HCT116 (cell line): ENCODE measurements around the gene OPCML. TPM values are rescaled to one million over a fixed set of nuclear protein-coding genes. Genes with fewer than 3 reads are reported as not detected.

Source experiments
- ATAC-seq: fragments of 200-7000 bp; cut with Tn5 transposase; 2 replicates; pipeline ENCODE4 v1.9.1; 2020; ENCODE audit warnings: mild to moderate bottlenecking, moderate library complexity
- BruUV-seq: library from RNA; stranded (reverse); fragments of 400-500 nt; replicated peaks from 2 replicates; lab custom pipeline; 2021; lab: Mats Ljungman, UMichigan
- CTCF ChIA-PET: fragments of 300-600 bp; sonication (Branson Sonifier 250); formaldehyde crosslinking; loops from one replicate; lab custom pipeline; 2021; ENCODE audit warnings: antibody characterized with exemption; lab: Charles Lee
- POLR2A ChIA-PET: fragments of 300-600, 350-600 bp; sonication (Branson Sonifier 250); formaldehyde crosslinking; loops from one replicate; lab custom pipeline; 2021; ENCODE audit warnings: antibody characterized with exemption; lab: Charles Lee
- RAD21 ChIA-PET, 2 experiments: fragments of 300-600 bp; sonication (Branson Sonifier 250); formaldehyde crosslinking; loops; one replicate each; lab custom pipeline; 2023; ENCODE audit warnings: low total read pairs in 2 of 2; ENCODE audit not compliant: uncharacterized antibody in 2 of 2, unreplicated experiment in 2 of 2, low non-redundant PET in 1 of 2; lab: Charles Lee
- DNase-seq: peaks from one replicate; pipeline ENCODE4 v3.0.0-alpha.2; 2010; ENCODE audit warnings: low read depth, low spot score
- H2AFZ ChIP-seq: fragments of 200-600 bp; shearing (Covaris generic), sonication (generic); 2 replicates; pipeline ENCODE4 v1.6.1; 2017; ENCODE audit warnings: low read depth, mixed run types, mixed read lengths, antibody characterized with exemption, low read length; ENCODE audit not compliant: poor library complexity, severe bottlenecking
- H3K27ac ChIP-seq: 2 replicates; pipeline ENCODE4 v1.5.1; 2012; ENCODE audit warnings: low read depth, low read length
- H3K27me3 ChIP-seq: fragments of 200-600 bp; sonication (generic); 2 replicates; pipeline ENCODE4 v1.6.1; 2016; ENCODE audit warnings: mixed run types, low read length, mixed read lengths; ENCODE audit not compliant: insufficient read depth
- H3K36me3 ChIP-seq, 2 experiments: fragments of 200-500 bp in 1 of 2; fragments of 200-600 bp in 1 of 2; sonication (Bioruptor generic) in 1 of 2; sonication (generic) in 1 of 2; 2 replicates each; pipeline versions ENCODE4 v1.5.1 to v1.6.1; 2014 to 2016; ENCODE audit warnings: low read length in 2 of 2, inconsistent platforms in 1 of 2, mixed read lengths in 1 of 2, mixed run types in 1 of 2; ENCODE audit not compliant: insufficient read depth in 2 of 2, control insufficient read depth in 1 of 2
- H3K4me1 ChIP-seq, 2 experiments: fragments of 200-600 bp in 1 of 2; sonication (generic) in 1 of 2; 2 replicates each; pipeline versions ENCODE4 v1.5.1 to v1.6.1; 2012 to 2017; ENCODE audit warnings: low read length in 2 of 2, inconsistent platforms in 1 of 2, mild to moderate bottlenecking in 1 of 2, mixed read lengths in 1 of 2, mixed run types in 1 of 2, moderate library complexity in 1 of 2; ENCODE audit not compliant: insufficient read depth in 2 of 2, control insufficient read depth in 1 of 2
- H3K4me2 ChIP-seq: fragments of 200-600 bp; sonication (generic); 2 replicates; pipeline ENCODE4 v1.6.1; 2017; ENCODE audit warnings: mixed run types, low read length, mixed read lengths
- H3K4me3 ChIP-seq, 2 experiments: fragments of 200-600 bp in 1 of 2; sonication (generic) in 1 of 2; replicated peaks in 1 of 2; 2 replicates each; pipeline ENCODE4 v1.5.1; 2011 to 2016; ENCODE audit warnings: low read length in 2 of 2, control low read depth in 1 of 2, low read depth in 1 of 2, mild to moderate bottlenecking in 1 of 2, mixed read lengths in 1 of 2, mixed run types in 1 of 2
- H3K79me2 ChIP-seq: fragments of 200-600 bp; sonication (generic); 2 replicates; pipeline ENCODE4 v1.6.1; 2017; ENCODE audit warnings: mild to moderate bottlenecking, mixed run types, low read length, moderate library complexity, mixed read lengths; ENCODE audit not compliant: insufficient read depth
- H3K9ac ChIP-seq: fragments of 200-600 bp; sonication (generic); 2 replicates; pipeline ENCODE4 v1.6.1; 2016; ENCODE audit warnings: low read length, mixed read lengths
- H3K9me2 ChIP-seq: fragments of 200-600 bp; sonication (generic), shearing (Covaris generic); 2 replicates; pipeline ENCODE4 v1.6.1; 2017; ENCODE audit warnings: mixed run types, mild to moderate bottlenecking, moderate library complexity; ENCODE audit not compliant: insufficient read depth
- H3K9me3 ChIP-seq, 2 experiments: fragments of 200-500 bp in 1 of 2; fragments of 200-600 bp in 1 of 2; sonication (Bioruptor generic) in 1 of 2; sonication (generic) in 1 of 2; 2 replicates each; pipeline ENCODE4 v1.6.1; 2014 to 2017; ENCODE audit warnings: low read length in 2 of 2, mixed read lengths in 2 of 2, inconsistent platforms in 1 of 2, low read depth in 1 of 2, mild to moderate bottlenecking in 1 of 2, mixed run types in 1 of 2, moderate library complexity in 1 of 2; ENCODE audit not compliant: control insufficient read depth in 1 of 2, insufficient read depth in 1 of 2
- H4K20me1 ChIP-seq: fragments of 200-600 bp; sonication (generic), shearing (Covaris generic); 2 replicates; pipeline ENCODE4 v1.6.1; 2017; ENCODE audit warnings: mixed run types, mild to moderate bottlenecking, moderate library complexity; ENCODE audit not compliant: insufficient read depth
- CBX3 ChIP-seq: IDR thresholded peaks from 2 replicates; pipeline ENCODE4 v1.6.1; 2012; ENCODE audit warnings: low read depth
- EGR1 ChIP-seq: IDR thresholded peaks from 2 replicates; pipeline ENCODE4 v1.6.1; 2012; ENCODE audit warnings: low read depth
- EZH2phosphoT487 ChIP-seq: fragments of 200-600 bp; IDR thresholded peaks from 2 replicates; pipeline ENCODE4 v1.6.1; 2018; ENCODE audit warnings: antibody characterized with exemption, borderline replicate concordance
- JUND ChIP-seq: IDR thresholded peaks from 2 replicates; pipeline ENCODE4 v1.6.1; 2012
- POLR2A ChIP-seq: IDR thresholded peaks from 2 replicates; pipeline ENCODE4 v1.7.0; 2011; ENCODE audit warnings: borderline replicate concordance; ENCODE audit not compliant: insufficient read depth, insufficient read length; ENCODE audit errors: extremely low read depth
- POLR2AphosphoS5 ChIP-seq: IDR thresholded peaks from 2 replicates; pipeline ENCODE4 v1.6.1; 2011; ENCODE audit warnings: mild to moderate bottlenecking, low read depth, low read length, moderate library complexity
- RAD21 ChIP-seq: IDR thresholded peaks from 2 replicates; pipeline ENCODE4 v1.6.1; 2012; ENCODE audit warnings: low read depth, mild to moderate bottlenecking
- SIN3A ChIP-seq: IDR thresholded peaks from 2 replicates; pipeline ENCODE4 v1.6.1; 2012; ENCODE audit warnings: low read depth
- SP1 ChIP-seq: IDR thresholded peaks from 2 replicates; pipeline ENCODE4 v1.6.1; 2012; ENCODE audit warnings: low read depth
- SRF ChIP-seq: IDR thresholded peaks from 2 replicates; pipeline ENCODE4 v1.6.1; 2012; ENCODE audit warnings: low read depth
- TCF7L2 ChIP-seq: IDR thresholded peaks from 2 replicates; pipeline ENCODE4 v1.7.0; 2011; ENCODE audit warnings: borderline replicate concordance, inconsistent platforms; ENCODE audit not compliant: insufficient read depth, insufficient read length; ENCODE audit errors: extremely low read depth
- YY1 ChIP-seq: IDR thresholded peaks from 2 replicates; pipeline ENCODE4 v1.6.1; 2011; ENCODE audit warnings: low read length, low read depth, moderate library complexity, mild to moderate bottlenecking; ENCODE audit not compliant: insufficient replicate concordance; ENCODE audit errors: extremely low read depth
- ZFX ChIP-seq: fragments of 450-650 bp; IDR thresholded peaks from 2 replicates; pipeline ENCODE4 v1.6.1; 2017
- ZNF274 ChIP-seq: fragments of 200-500 bp; sonication (Bioruptor generic); IDR thresholded peaks from 2 replicates; pipeline ENCODE4 v1.6.1; 2014; ENCODE audit warnings: mild to moderate bottlenecking, low read depth, low read length, inconsistent platforms
- intact Hi-C: fragments of 100-400 bp; cut with micrococcal nuclease; formaldehyde crosslinking; loops from 2 replicates; pipeline ENCODE4 v1.10.0; 2022
- total RNA-seq: library from RNA; stranded (reverse); gene quantifications from one replicate; pipeline ENCODE4 v1.2.1, GENCODE V29; 2021; ENCODE audit not compliant: unreplicated experiment
- TF ChIP-seq, protein P1 (sequence below): IDR thresholded peaks from 2 replicates; pipeline ENCODE4 v1.6.1; 2012; ENCODE audit warnings: low read depth
- TF ChIP-seq, protein P2 (sequence below): IDR thresholded peaks from 2 replicates; pipeline ENCODE4 v1.6.1; 2012
- TF ChIP-seq, protein P3 (sequence below), 3 experiments: fragments of 200-600 bp in 1 of 3; sonication (generic) in 1 of 3; IDR thresholded peaks in 2 of 3; conservative IDR thresholded peaks in 1 of 3; 2 replicates each; pipeline ENCODE4 v1.5.1; 2012 to 2017; ENCODE audit warnings: low read depth in 2 of 3, low read length in 2 of 3, antibody characterized with exemption in 1 of 3, borderline replicate concordance in 1 of 3, control low read depth in 1 of 3, mild to moderate bottlenecking in 1 of 3, mixed read lengths in 1 of 3, mixed run types in 1 of 3, moderate library complexity in 1 of 3; ENCODE audit not compliant: insufficient read depth in 1 of 3
- TF ChIP-seq, protein P4 (sequence below): IDR thresholded peaks from 2 replicates; pipeline ENCODE4 v1.6.1; 2011; ENCODE audit warnings: mild to moderate bottlenecking, low read length, moderate library complexity; ENCODE audit not compliant: insufficient replicate concordance; ENCODE audit errors: extremely low read depth

Gene OPCML
- total RNA-seq, 1 experiment from 2014 or later = not detected

DNA sequence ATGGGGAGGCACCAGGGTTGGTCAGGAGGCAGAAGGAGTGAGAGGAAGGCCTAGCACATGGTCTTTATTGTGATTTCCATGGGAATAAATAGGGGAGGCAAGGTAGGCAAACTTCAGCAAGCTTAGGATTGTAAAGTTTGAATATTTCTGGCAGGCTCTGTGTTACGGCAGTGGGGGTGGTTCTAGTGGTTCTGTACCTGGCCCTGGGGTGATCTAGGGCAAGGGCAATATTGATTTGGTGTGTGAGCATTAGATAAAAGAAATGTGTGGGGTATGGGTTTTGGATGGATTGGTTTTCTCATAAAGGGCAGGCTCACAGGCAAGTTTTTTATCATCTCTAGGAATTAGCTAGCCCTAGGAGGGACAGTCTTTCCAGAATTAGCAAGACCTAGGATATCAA, 584.0 kb downstream of the OPCML start:
- H3K27ac ChIP-seq = no peak overlapping the region
- H3K9ac ChIP-seq = no peak overlapping the region
- H3K4me3 ChIP-seq = no peak overlapping the region
- ATAC-seq (no peak), DNase-seq (no peak)
- peaks cover 4 to 15% of the 10 kb centered on the region in 2 experiments; a peak in 2 of 4 replicates for H3K9me3 ChIP-seq
- H3K27me3 ChIP-seq = no peaks in the 10 kb centered on the region
- RAD21 ChIA-PET = no interaction called here
- H3K36me3 ChIP-seq = no peaks in the 10 kb centered on the region
- no TSS peak for BruUV-seq
- H3K79me2 ChIP-seq = no peaks in the 10 kb centered on the region
- H4K20me1 ChIP-seq = no peaks in the 10 kb centered on the region
- no peak overlapping the region for H2AFZ ChIP-seq
- no peak for TF ChIP-seq ZNF274
- TF ChIP-seq, protein P1, sequence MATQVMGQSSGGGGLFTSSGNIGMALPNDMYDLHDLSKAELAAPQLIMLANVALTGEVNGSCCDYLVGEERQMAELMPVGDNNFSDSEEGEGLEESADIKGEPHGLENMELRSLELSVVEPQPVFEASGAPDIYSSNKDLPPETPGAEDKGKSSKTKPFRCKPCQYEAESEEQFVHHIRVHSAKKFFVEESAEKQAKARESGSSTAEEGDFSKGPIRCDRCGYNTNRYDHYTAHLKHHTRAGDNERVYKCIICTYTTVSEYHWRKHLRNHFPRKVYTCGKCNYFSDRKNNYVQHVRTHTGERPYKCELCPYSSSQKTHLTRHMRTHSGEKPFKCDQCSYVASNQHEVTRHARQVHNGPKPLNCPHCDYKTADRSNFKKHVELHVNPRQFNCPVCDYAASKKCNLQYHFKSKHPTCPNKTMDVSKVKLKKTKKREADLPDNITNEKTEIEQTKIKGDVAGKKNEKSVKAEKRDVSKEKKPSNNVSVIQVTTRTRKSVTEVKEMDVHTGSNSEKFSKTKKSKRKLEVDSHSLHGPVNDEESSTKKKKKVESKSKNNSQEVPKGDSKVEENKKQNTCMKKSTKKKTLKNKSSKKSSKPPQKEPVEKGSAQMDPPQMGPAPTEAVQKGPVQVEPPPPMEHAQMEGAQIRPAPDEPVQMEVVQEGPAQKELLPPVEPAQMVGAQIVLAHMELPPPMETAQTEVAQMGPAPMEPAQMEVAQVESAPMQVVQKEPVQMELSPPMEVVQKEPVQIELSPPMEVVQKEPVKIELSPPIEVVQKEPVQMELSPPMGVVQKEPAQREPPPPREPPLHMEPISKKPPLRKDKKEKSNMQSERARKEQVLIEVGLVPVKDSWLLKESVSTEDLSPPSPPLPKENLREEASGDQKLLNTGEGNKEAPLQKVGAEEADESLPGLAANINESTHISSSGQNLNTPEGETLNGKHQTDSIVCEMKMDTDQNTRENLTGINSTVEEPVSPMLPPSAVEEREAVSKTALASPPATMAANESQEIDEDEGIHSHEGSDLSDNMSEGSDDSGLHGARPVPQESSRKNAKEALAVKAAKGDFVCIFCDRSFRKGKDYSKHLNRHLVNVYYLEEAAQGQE = no peak
- TF ChIP-seq ZFX = no peak
- no peak for TF ChIP-seq CBX3
- TF ChIP-seq, protein P2, sequence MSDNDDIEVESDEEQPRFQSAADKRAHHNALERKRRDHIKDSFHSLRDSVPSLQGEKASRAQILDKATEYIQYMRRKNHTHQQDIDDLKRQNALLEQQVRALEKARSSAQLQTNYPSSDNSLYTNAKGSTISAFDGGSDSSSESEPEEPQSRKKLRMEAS = no peak
- no peak for TF ChIP-seq JUND
- no peak for TF ChIP-seq EZH2phosphoT487
- no peak for TF ChIP-seq POLR2AphosphoS5
- no peak for TF ChIP-seq SP1
- no peak for TF ChIP-seq SIN3A
- no peak for TF ChIP-seq YY1
- TF ChIP-seq SRF = no peak
- TF ChIP-seq, protein P3, sequence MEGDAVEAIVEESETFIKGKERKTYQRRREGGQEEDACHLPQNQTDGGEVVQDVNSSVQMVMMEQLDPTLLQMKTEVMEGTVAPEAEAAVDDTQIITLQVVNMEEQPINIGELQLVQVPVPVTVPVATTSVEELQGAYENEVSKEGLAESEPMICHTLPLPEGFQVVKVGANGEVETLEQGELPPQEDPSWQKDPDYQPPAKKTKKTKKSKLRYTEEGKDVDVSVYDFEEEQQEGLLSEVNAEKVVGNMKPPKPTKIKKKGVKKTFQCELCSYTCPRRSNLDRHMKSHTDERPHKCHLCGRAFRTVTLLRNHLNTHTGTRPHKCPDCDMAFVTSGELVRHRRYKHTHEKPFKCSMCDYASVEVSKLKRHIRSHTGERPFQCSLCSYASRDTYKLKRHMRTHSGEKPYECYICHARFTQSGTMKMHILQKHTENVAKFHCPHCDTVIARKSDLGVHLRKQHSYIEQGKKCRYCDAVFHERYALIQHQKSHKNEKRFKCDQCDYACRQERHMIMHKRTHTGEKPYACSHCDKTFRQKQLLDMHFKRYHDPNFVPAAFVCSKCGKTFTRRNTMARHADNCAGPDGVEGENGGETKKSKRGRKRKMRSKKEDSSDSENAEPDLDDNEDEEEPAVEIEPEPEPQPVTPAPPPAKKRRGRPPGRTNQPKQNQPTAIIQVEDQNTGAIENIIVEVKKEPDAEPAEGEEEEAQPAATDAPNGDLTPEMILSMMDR (IDR thresholded peaks at IDR 0.05 in 2 of 3, conservative IDR thresholded peaks at IDR 0.05 in 1 of 3; ENCODE audit: borderline replicate concordance in 1 of 3, insufficient read depth in 1 of 3, low read depth in 2 of 3, low read length in 2 of 3) = no peak
- TF ChIP-seq RAD21 = no peak
- no peak for TF ChIP-seq TCF7L2
- no peak for TF ChIP-seq EGR1
- TF ChIP-seq, protein P4, sequence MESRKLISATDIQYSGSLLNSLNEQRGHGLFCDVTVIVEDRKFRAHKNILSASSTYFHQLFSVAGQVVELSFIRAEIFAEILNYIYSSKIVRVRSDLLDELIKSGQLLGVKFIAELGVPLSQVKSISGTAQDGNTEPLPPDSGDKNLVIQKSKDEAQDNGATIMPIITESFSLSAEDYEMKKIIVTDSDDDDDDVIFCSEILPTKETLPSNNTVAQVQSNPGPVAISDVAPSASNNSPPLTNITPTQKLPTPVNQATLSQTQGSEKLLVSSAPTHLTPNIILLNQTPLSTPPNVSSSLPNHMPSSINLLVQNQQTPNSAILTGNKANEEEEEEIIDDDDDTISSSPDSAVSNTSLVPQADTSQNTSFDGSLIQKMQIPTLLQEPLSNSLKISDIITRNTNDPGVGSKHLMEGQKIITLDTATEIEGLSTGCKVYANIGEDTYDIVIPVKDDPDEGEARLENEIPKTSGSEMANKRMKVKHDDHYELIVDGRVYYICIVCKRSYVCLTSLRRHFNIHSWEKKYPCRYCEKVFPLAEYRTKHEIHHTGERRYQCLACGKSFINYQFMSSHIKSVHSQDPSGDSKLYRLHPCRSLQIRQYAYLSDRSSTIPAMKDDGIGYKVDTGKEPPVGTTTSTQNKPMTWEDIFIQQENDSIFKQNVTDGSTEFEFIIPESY = no peak
- no peak for TF ChIP-seq POLR2A
- CTCF ChIA-PET = no interaction called here
- POLR2A ChIA-PET = no interaction called here
- no peak overlapping the region for H3K4me2 ChIP-seq
- H3K9me2 ChIP-seq = no peaks in the 10 kb centered on the region
- intact Hi-C loops = no loop called here
- no peaks in the 10 kb centered on the region for H3K4me1 ChIP-seq
